Brain pericyte (primary cell): Measurements from ENCODE around the gene OR2V2.

Source experiments
- DNase-seq: peaks from one replicate; pipeline ENCODE4 v3.0.0-alpha.2; 2012; ENCODE audit warnings: low read depth, low spot score

The OR2V2 gene

DNA sequence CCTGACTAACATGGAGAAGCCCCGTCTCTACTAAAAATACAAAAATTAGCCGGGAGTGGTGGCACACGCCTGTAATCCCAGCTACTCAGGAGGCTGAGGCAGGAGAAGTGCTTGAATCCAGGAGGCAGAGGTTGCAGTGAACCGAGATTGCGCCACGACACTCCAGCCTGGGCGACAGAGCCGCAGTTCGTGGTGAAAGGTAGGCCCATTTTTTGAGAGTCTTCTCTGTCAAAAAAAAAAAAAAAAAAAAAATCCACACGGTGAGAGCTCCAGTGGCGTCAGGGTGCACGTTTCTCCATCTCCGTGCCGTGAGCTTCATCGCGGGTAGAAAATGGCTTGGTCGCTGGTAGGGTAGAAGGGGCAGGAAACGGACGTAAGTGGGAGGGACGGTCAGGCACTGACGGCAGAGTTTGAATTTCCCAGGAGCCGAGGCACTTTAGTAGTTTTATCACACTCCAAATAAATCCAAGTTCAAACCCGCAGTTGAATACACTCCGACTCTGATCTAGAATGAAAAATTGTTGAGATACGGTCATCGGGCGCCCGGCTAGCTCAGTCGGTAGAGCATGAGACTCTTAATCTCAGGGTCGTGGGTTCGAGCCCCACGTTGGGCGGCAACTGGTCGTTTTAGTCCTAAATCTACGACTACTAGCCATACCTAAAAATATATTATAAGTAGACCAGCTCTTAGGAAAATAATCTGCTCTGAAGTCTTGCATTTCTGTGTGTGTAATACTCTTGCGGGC, 60.0 kb downstream of the OR2V2 start:
- no peak for DNase-seq

DNA sequence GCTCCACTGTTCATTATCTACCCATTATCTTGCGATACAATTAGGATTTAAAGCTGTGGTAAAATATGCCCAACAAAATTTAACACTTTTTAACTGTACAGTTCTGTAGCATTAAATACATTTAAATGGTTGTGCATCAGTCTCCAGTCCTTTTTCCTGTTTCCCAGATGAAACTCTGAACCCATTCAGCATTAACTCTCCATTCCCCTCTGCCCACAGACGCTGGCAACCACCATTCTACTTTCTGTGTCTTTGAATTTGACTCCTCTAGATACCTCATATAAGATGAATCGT, 60.5 kb downstream of the OR2V2 start:
- DNase-seq, result no peak
